ENCODE results near the gene SV2B. TPM values are rescaled to one million over a fixed set of nuclear protein-coding genes. Genes with fewer than 3 reads are reported as not detected.

Gene SV2B
- total and polyA plus RNA-seq, 2 donors: 1.7 to 3.2 TPM

GRCh38 chr15:91289324-91289723 is 189.3 kb downstream of the SV2B start:
- H3K9me3 ChIP-seq (ENCODE audit: control insufficient read depth in 2 of 2, insufficient read depth in 1 of 2, low read length in 1 of 2): no peaks in the 10 kb centered on the region
- H3K27me3 ChIP-seq (ENCODE audit: control insufficient read depth in 2 of 2, insufficient read depth in 1 of 2, low read length in 1 of 2): no peaks in the 10 kb centered on the region
- H3K4me3 ChIP-seq (ENCODE audit: low read length in 2 of 2): no peak overlapping the region
- no peaks in the 10 kb centered on the region for H3K36me3 ChIP-seq (ENCODE audit: control insufficient read depth in 2 of 2, insufficient read depth in 2 of 2, low read length in 1 of 2)
- peaks cover 0 to 8% of the 10 kb centered on the region in 2 donors for H3K4me1 ChIP-seq (ENCODE audit: control insufficient read depth in 2 of 2, insufficient read depth in 2 of 2, low read length in 2 of 2)
- 21% methylated on average over 1 of the region's 1 CpG for WGBS
- H3K27ac ChIP-seq (ENCODE audit: low read depth in 1 of 2, low read length in 1 of 2): no peak overlapping the region
- peak in 1 of 9 donors; percentile 61 for DNase-seq (ENCODE audit: low read depth in 6 of 9, low spot score in 9 of 9)

GRCh38 chr15:91290553-91290952 is 190.5 kb downstream of the SV2B start:
- WGBS: 98% methylated on average over 6 of the region's 6 CpGs
- DNase-seq (ENCODE audit: low read depth in 6 of 9, low spot score in 9 of 9): no peak
- H3K27me3 ChIP-seq (ENCODE audit: control insufficient read depth in 2 of 2, insufficient read depth in 1 of 2, low read length in 1 of 2): no peaks in the 10 kb centered on the region
- no peak overlapping the region for H3K27ac ChIP-seq (ENCODE audit: low read depth in 1 of 2, low read length in 1 of 2)
- no peak overlapping the region for H3K4me3 ChIP-seq (ENCODE audit: low read length in 2 of 2)
- H3K4me1 ChIP-seq (ENCODE audit: control insufficient read depth in 2 of 2, insufficient read depth in 2 of 2, low read length in 2 of 2): peaks cover 0 to 8% of the 10 kb centered on the region in 2 donors
- H3K36me3 ChIP-seq (ENCODE audit: control insufficient read depth in 2 of 2, insufficient read depth in 2 of 2, low read length in 1 of 2): no peaks in the 10 kb centered on the region
- no peaks in the 10 kb centered on the region for H3K9me3 ChIP-seq (ENCODE audit: control insufficient read depth in 2 of 2, insufficient read depth in 1 of 2, low read length in 1 of 2)

- peak in 1 of 9 donors; percentile 53 for DNase-seq (ENCODE audit: low read depth in 6 of 9, low spot score in 9 of 9)
- Histone ChIP-seq H3K27ac (ENCODE audit: low read depth in 1 of 2, low read length in 1 of 2) (no peak overlapping the region), H3K27me3 (ENCODE audit: control insufficient read depth in 2 of 2, insufficient read depth in 1 of 2, low read length in 1 of 2) (no peaks in the 10 kb centered on the region), H3K36me3 (ENCODE audit: control insufficient read depth in 2 of 2, insufficient read depth in 2 of 2, low read length in 1 of 2) (no peaks in the 10 kb centered on the region), H3K9me3 (ENCODE audit: control insufficient read depth in 2 of 2, insufficient read depth in 1 of 2, low read length in 1 of 2) (peaks cover 0 to 4% of the 10 kb centered on the region in 2 donors), H3K4me1 (ENCODE audit: control insufficient read depth in 2 of 2, insufficient read depth in 2 of 2, low read length in 2 of 2) (peaks cover 0 to 8% of the 10 kb centered on the region in 2 donors), H3K4me3 (ENCODE audit: low read length in 2 of 2) (no peak overlapping the region)
- 65% methylated on average over 3 of the region's 3 CpGs for WGBS
Measured at GRCh38 chr15:91291673-91292072, 191.6 kb downstream of the SV2B start.

GRCh38 chr15:91294344-91294743 is 194.3 kb downstream of the SV2B start:
- Histone ChIP-seq H3K9me3 (ENCODE audit: control insufficient read depth in 2 of 2, insufficient read depth in 1 of 2, low read length in 1 of 2) (peaks cover 0 to 5% of the 10 kb centered on the region in 2 donors), H3K27me3 (ENCODE audit: control insufficient read depth in 2 of 2, insufficient read depth in 1 of 2, low read length in 1 of 2) (no peaks in the 10 kb centered on the region), H3K4me3 (ENCODE audit: low read length in 2 of 2) (no peak overlapping the region), H3K36me3 (ENCODE audit: control insufficient read depth in 2 of 2, insufficient read depth in 2 of 2, low read length in 1 of 2) (no peaks in the 10 kb centered on the region), H3K27ac (ENCODE audit: low read depth in 1 of 2, low read length in 1 of 2) (no peak overlapping the region), H3K4me1 (ENCODE audit: control insufficient read depth in 2 of 2, insufficient read depth in 2 of 2, low read length in 2 of 2) (peaks cover 0 to 4% of the 10 kb centered on the region in 2 donors)
- DNase-seq (ENCODE audit: low read depth in 6 of 9, low spot score in 9 of 9): no peak
- 93% methylated on average over 1 of the region's 1 CpG for WGBS

GRCh38 chr15:91294795-91295194 is 194.7 kb downstream of the SV2B start:
- no peak overlapping the region for H3K27ac ChIP-seq (ENCODE audit: low read depth in 1 of 2, low read length in 1 of 2)
- no peaks in the 10 kb centered on the region for H3K27me3 ChIP-seq (ENCODE audit: control insufficient read depth in 2 of 2, insufficient read depth in 1 of 2, low read length in 1 of 2)
- no peaks in the 10 kb centered on the region for H3K4me1 ChIP-seq (ENCODE audit: control insufficient read depth in 2 of 2, insufficient read depth in 2 of 2, low read length in 2 of 2)
- peaks cover 0 to 5% of the 10 kb centered on the region in 2 donors for H3K9me3 ChIP-seq (ENCODE audit: control insufficient read depth in 2 of 2, insufficient read depth in 1 of 2, low read length in 1 of 2)
- 93% methylated on average over 5 of the region's 5 CpGs for WGBS
- H3K36me3 ChIP-seq (ENCODE audit: control insufficient read depth in 2 of 2, insufficient read depth in 2 of 2, low read length in 1 of 2): no peaks in the 10 kb centered on the region
- H3K4me3 ChIP-seq (ENCODE audit: low read length in 2 of 2): no peak overlapping the region
- DNase-seq (ENCODE audit: low read depth in 6 of 9, low spot score in 9 of 9): no peak

GRCh38 chr15:91298101-91298500 is 198.0 kb downstream of the SV2B start:
- H3K4me1 ChIP-seq (ENCODE audit: control insufficient read depth in 2 of 2, insufficient read depth in 2 of 2, low read length in 2 of 2): peaks cover 0 to 4% of the 10 kb centered on the region in 2 donors
- WGBS: 96% methylated on average over 6 of the region's 6 CpGs
- H3K36me3 ChIP-seq (ENCODE audit: control insufficient read depth in 2 of 2, insufficient read depth in 2 of 2, low read length in 1 of 2): no peaks in the 10 kb centered on the region
- H3K9me3 ChIP-seq (ENCODE audit: control insufficient read depth in 2 of 2, insufficient read depth in 1 of 2, low read length in 1 of 2): peaks cover 0 to 5% of the 10 kb centered on the region in 2 donors
- no peak overlapping the region for H3K27ac ChIP-seq (ENCODE audit: low read depth in 1 of 2, low read length in 1 of 2)
- no peak overlapping the region for H3K4me3 ChIP-seq (ENCODE audit: low read length in 2 of 2)
- H3K27me3 ChIP-seq (ENCODE audit: control insufficient read depth in 2 of 2, insufficient read depth in 1 of 2, low read length in 1 of 2): no peaks in the 10 kb centered on the region
- DNase-seq (ENCODE audit: low read depth in 6 of 9, low spot score in 9 of 9): no peak

GRCh38 chr15:91302588-91303439 is 202.8 kb downstream of the SV2B start:
- Histone ChIP-seq H3K27me3 (ENCODE audit: control insufficient read depth in 2 of 2, insufficient read depth in 1 of 2, low read length in 1 of 2) (no peaks in the 10 kb centered on the region), H3K9me3 (ENCODE audit: control insufficient read depth in 2 of 2, insufficient read depth in 1 of 2, low read length in 1 of 2) (no peaks in the 10 kb centered on the region), H3K4me3 (ENCODE audit: low read length in 2 of 2) (no peak overlapping the region), H3K27ac (ENCODE audit: low read depth in 1 of 2, low read length in 1 of 2) (no peak overlapping the region), H3K36me3 (ENCODE audit: control insufficient read depth in 2 of 2, insufficient read depth in 2 of 2, low read length in 1 of 2) (no peaks in the 10 kb centered on the region), H3K4me1 (ENCODE audit: control insufficient read depth in 2 of 2, insufficient read depth in 2 of 2, low read length in 2 of 2) (peaks cover 0 to 34% of the 10 kb centered on the region in 2 donors)
- peak in 7 of 9 donors; percentile 24 to 78 (median 49) for DNase-seq (ENCODE audit: low read depth in 6 of 9, low spot score in 9 of 9)
- WGBS: 29% methylated on average over 11 of the region's 11 CpGs

GRCh38 chr15:91304210-91304609 is 204.2 kb downstream of the SV2B start:
- WGBS: 97% methylated on average over 2 of the region's 2 CpGs
- Histone ChIP-seq H3K36me3 (ENCODE audit: control insufficient read depth in 2 of 2, insufficient read depth in 2 of 2, low read length in 1 of 2) (no peaks in the 10 kb centered on the region), H3K4me1 (ENCODE audit: control insufficient read depth in 2 of 2, insufficient read depth in 2 of 2, low read length in 2 of 2) (peaks cover 0 to 42% of the 10 kb centered on the region in 2 donors), H3K4me3 (ENCODE audit: low read length in 2 of 2) (no peak overlapping the region), H3K27me3 (ENCODE audit: control insufficient read depth in 2 of 2, insufficient read depth in 1 of 2, low read length in 1 of 2) (no peaks in the 10 kb centered on the region), H3K9me3 (ENCODE audit: control insufficient read depth in 2 of 2, insufficient read depth in 1 of 2, low read length in 1 of 2) (no peaks in the 10 kb centered on the region), H3K27ac (ENCODE audit: low read depth in 1 of 2, low read length in 1 of 2) (no peak overlapping the region)
- DNase-seq (ENCODE audit: low read depth in 6 of 9, low spot score in 9 of 9): no peak

- no peaks in the 10 kb centered on the region for H3K36me3 ChIP-seq (ENCODE audit: control insufficient read depth in 2 of 2, insufficient read depth in 2 of 2, low read length in 1 of 2)
- DNase-seq (ENCODE audit: low read depth in 6 of 9, low spot score in 9 of 9): no peak
- no peaks in the 10 kb centered on the region for H3K9me3 ChIP-seq (ENCODE audit: control insufficient read depth in 2 of 2, insufficient read depth in 1 of 2, low read length in 1 of 2)
- 95% methylated on average over 6 of the region's 6 CpGs for WGBS
- H3K4me1 ChIP-seq (ENCODE audit: control insufficient read depth in 2 of 2, insufficient read depth in 2 of 2, low read length in 2 of 2): peaks cover 0 to 47% of the 10 kb centered on the region in 2 donors
- no peak overlapping the region for H3K27ac ChIP-seq (ENCODE audit: low read depth in 1 of 2, low read length in 1 of 2)
- H3K27me3 ChIP-seq (ENCODE audit: control insufficient read depth in 2 of 2, insufficient read depth in 1 of 2, low read length in 1 of 2): no peaks in the 10 kb centered on the region
- H3K4me3 ChIP-seq (ENCODE audit: low read length in 2 of 2): no peak overlapping the region
Measured at GRCh38 chr15:91304786-91305185, 204.7 kb downstream of the SV2B start.
